Esophagus mucosa (tissue), 1 donor: ENCODE results near the gene MEMO1. TPM values are rescaled to one million over a fixed set of nuclear protein-coding genes. Genes with fewer than 3 reads are reported as not detected.
"Not testable (repeated sequence)": the region's sequence is repeated elsewhere in the genome, so short reads cannot be mapped to it uniquely, and the experiment has no call there.

Source experiments
- ATAC-seq: fragments of 200-7000 bp; cut with Tn5 transposase; one replicate; pipeline ENCODE4 v1.9.1; 2020
- total RNA-seq: library from RNA; stranded (reverse); gene quantifications from one replicate; pipeline ENCODE4 v1.2.4, GENCODE V29; 2023
- donor health status: DM: yes; HTN: yes; CAD: no.

MEMO1 gene
- total RNA-seq, 1 donor from 2014 or later, result 52.2 TPM

- not testable (repeated sequence) for ATAC-seq
Measured at GRCh38 chr2:31900156-31900555, 110.7 kb downstream of the MEMO1 start.

- not testable (repeated sequence) for ATAC-seq
Measured at GRCh38 chr2:31898346-31898745, 112.5 kb downstream of the MEMO1 start.

- ATAC-seq, result not testable (repeated sequence)
Measured at GRCh38 chr2:31897340-31897739, 113.5 kb downstream of the MEMO1 start.

- ATAC-seq, result no peak
Measured at GRCh38 chr2:31896293-31896692, 114.5 kb downstream of the MEMO1 start.

- no peak for ATAC-seq
Measured at GRCh38 chr2:31894656-31895055, 116.2 kb downstream of the MEMO1 start.

- ATAC-seq, result no peak
Measured at GRCh38 chr2:31893094-31893493, 117.7 kb downstream of the MEMO1 start.

GRCh38 chr2:31889044-31889443 is 121.8 kb downstream of the MEMO1 start:
- ATAC-seq, result no peak

GRCh38 chr2:31888550-31888949 is 122.3 kb downstream of the MEMO1 start:
- ATAC-seq, result no peak

GRCh38 chr2:31886700-31887099 is 124.1 kb downstream of the MEMO1 start:
- ATAC-seq, result no peak

GRCh38 chr2:31877008-31877407 is 133.8 kb downstream of the MEMO1 start:
- no peak for ATAC-seq

- ATAC-seq, result no peak
Measured at GRCh38 chr2:31874071-31874470, 136.7 kb downstream of the MEMO1 start.

- no peak for ATAC-seq
Measured at GRCh38 chr2:31865215-31865614, 145.6 kb downstream of the MEMO1 start.

GRCh38 chr2:31863867-31864266 is 146.9 kb downstream of the MEMO1 start:
- no peak for ATAC-seq

- not testable (repeated sequence) for ATAC-seq
Measured at GRCh38 chr2:31863015-31863656, 147.7 kb downstream of the MEMO1 start.

- no peak for ATAC-seq
Measured at GRCh38 chr2:31859959-31860358, 150.8 kb downstream of the MEMO1 start.

GRCh38 chr2:31853521-31853920 is 157.3 kb downstream of the MEMO1 start:
- ATAC-seq, result no peak

GRCh38 chr2:31842150-31842549 is 168.7 kb downstream of the MEMO1 start:
- ATAC-seq, result not testable (repeated sequence)

- ATAC-seq, result no peak
Measured at GRCh38 chr2:31835450-31835849, 175.4 kb downstream of the MEMO1 start.

- no peak for ATAC-seq
Measured at GRCh38 chr2:31832363-31832762, 178.4 kb downstream of the MEMO1 start.

GRCh38 chr2:31831585-31831984 is 179.2 kb downstream of the MEMO1 start:
- no peak for ATAC-seq

- peak; percentile 56 for ATAC-seq
Measured at GRCh38 chr2:31828891-31829290, 181.9 kb downstream of the MEMO1 start.

GRCh38 chr2:31823558-31823957 is 187.2 kb downstream of the MEMO1 start:
- ATAC-seq, result no peak

GRCh38 chr2:31822587-31822986 is 188.2 kb downstream of the MEMO1 start:
- ATAC-seq, result no peak
